IMR-90 (cell line): ENCODE results near the gene AFG3L2. TPM values are rescaled to one million over a fixed set of nuclear protein-coding genes. Genes with fewer than 3 reads are reported as not detected.

ENCODE experiments used
- ATAC-seq: fragments of 200-7000 bp; cut with Tn5 transposase; 2 replicates; pipeline ENCODE4 v1.9.1; 2020; ENCODE audit warnings: low read depth, mild to moderate bottlenecking, moderate library complexity
- BruUV-seq: library from RNA; stranded (reverse); fragments of 400-500 nt; replicated peaks from 2 replicates; lab custom pipeline; 2021; lab: Mats Ljungman, UMichigan
- CTCF ChIA-PET: fragments of 300-600 bp; formaldehyde crosslinking; extraction: SDS; loops from one replicate; lab custom pipeline; 2021; ENCODE audit warnings: antibody characterized with exemption; lab: Yijun Ruan, JAX
- POLR2A ChIA-PET: fragments of 300-600 bp; sonication (Branson Sonifier 250); formaldehyde crosslinking; loops from one replicate; lab custom pipeline; 2022; ENCODE audit warnings: antibody characterized with exemption; ENCODE audit not compliant: unreplicated experiment; lab: Charles Lee
- DNase-seq: peaks from one replicate; pipeline ENCODE4 v3.0.0; 2013
- H2AFZ ChIP-seq: replicated peaks from 2 replicates; pipeline ENCODE3; 2013; ENCODE audit warnings: low read length, mild to moderate bottlenecking; ENCODE audit not compliant: poor library complexity
- H2AK5ac ChIP-seq: 2 replicates; pipeline ENCODE4 v1.6.1; 2013; ENCODE audit warnings: low read depth, low read length, inconsistent platforms
- H2AK9ac ChIP-seq: replicated peaks from 2 replicates; pipeline ENCODE3; 2013; ENCODE audit warnings: mild to moderate bottlenecking, low read depth, low read length, moderate library complexity; ENCODE audit not compliant: poor library complexity
- H2BK120ac ChIP-seq: 2 replicates; pipeline ENCODE4 v1.6.1; 2013; ENCODE audit warnings: low read depth, low read length, inconsistent platforms
- H2BK15ac ChIP-seq: 3 replicates; pipeline ENCODE4 v1.6.1; 2013; ENCODE audit warnings: low read depth, low read length, inconsistent platforms
- H2BK20ac ChIP-seq: 2 replicates; pipeline ENCODE4 v1.6.1; 2013; ENCODE audit warnings: low read depth, mild to moderate bottlenecking, inconsistent platforms, low read length, moderate library complexity
- H2BK5ac ChIP-seq: 2 replicates; pipeline ENCODE4 v1.6.1; 2013; ENCODE audit warnings: mild to moderate bottlenecking, low read depth, low read length, inconsistent platforms; ENCODE audit not compliant: poor library complexity, severe bottlenecking
- H3K14ac ChIP-seq: replicated peaks from 2 replicates; pipeline ENCODE4 v1.6.1; 2013; ENCODE audit warnings: low read depth, low read length, inconsistent platforms
- H3K18ac ChIP-seq: 2 replicates; pipeline ENCODE4 v1.6.1; 2013; ENCODE audit warnings: low read depth, low read length, control low read depth
- H3K23ac ChIP-seq: 2 replicates; pipeline ENCODE4 v1.6.1; 2013; ENCODE audit warnings: low read depth, low read length, inconsistent platforms
- H3K27ac ChIP-seq: 2 replicates; pipeline ENCODE4 v1.5.1; 2013; ENCODE audit warnings: mild to moderate bottlenecking, control low read depth, low read length; ENCODE audit not compliant: insufficient read depth
- H3K27me3 ChIP-seq: 2 replicates; pipeline ENCODE4 v1.6.1; 2013; ENCODE audit warnings: low read length; ENCODE audit not compliant: control insufficient read depth, insufficient read depth
- H3K36me3 ChIP-seq: 2 replicates; pipeline ENCODE4 v1.6.1; 2013; ENCODE audit warnings: low read length, mixed read lengths; ENCODE audit not compliant: control insufficient read depth, insufficient read depth
- H3K4ac ChIP-seq: 2 replicates; pipeline ENCODE4 v1.6.1; 2013; ENCODE audit warnings: low read depth, low read length, inconsistent platforms
- H3K4me1 ChIP-seq: 2 replicates; pipeline ENCODE4 v1.6.1; 2013; ENCODE audit warnings: low read length, mixed read lengths; ENCODE audit not compliant: control insufficient read depth, insufficient read depth
- H3K4me2 ChIP-seq: 2 replicates; pipeline ENCODE4 v1.6.1; 2013; ENCODE audit warnings: low read depth, mild to moderate bottlenecking, control low read depth, low read length, moderate library complexity
- H3K4me3 ChIP-seq: 2 replicates; pipeline ENCODE4 v1.5.1; 2013; ENCODE audit warnings: low read depth, mild to moderate bottlenecking, control low read depth, low read length, moderate library complexity; ENCODE audit not compliant: insufficient read depth
- H3K56ac ChIP-seq: 2 replicates; pipeline ENCODE4 v1.6.1; 2013; ENCODE audit warnings: low read length, inconsistent platforms; ENCODE audit not compliant: insufficient read depth; ENCODE audit errors: extremely low read depth
- H3K79me1 ChIP-seq, 2 experiments: 2 replicates each; pipeline ENCODE4 v1.6.1; 2013; ENCODE audit warnings: low read length in 2 of 2, inconsistent platforms in 1 of 2, low read depth in 1 of 2
- H3K9ac ChIP-seq: 2 replicates; pipeline ENCODE4 v1.6.1; 2013; ENCODE audit warnings: low read depth, low read length, control low read depth
- H3K9me1 ChIP-seq: 2 replicates; pipeline ENCODE4 v1.6.1; 2013; ENCODE audit warnings: low read length, inconsistent platforms; ENCODE audit not compliant: insufficient read depth
- H3K9me3 ChIP-seq: 2 replicates; pipeline ENCODE4 v1.6.1; 2013; ENCODE audit warnings: low read length; ENCODE audit not compliant: control insufficient read depth, insufficient read depth
- H4K20me1 ChIP-seq: 2 replicates; pipeline ENCODE4 v1.6.1; 2013; ENCODE audit warnings: low read length, inconsistent platforms; ENCODE audit not compliant: insufficient read depth
- H4K5ac ChIP-seq: 2 replicates; pipeline ENCODE4 v1.6.1; 2013; ENCODE audit warnings: mild to moderate bottlenecking, low read depth, low read length, control low read depth
- H4K8ac ChIP-seq, 2 experiments: 2 replicates each; pipeline ENCODE4 v1.6.1; 2013; ENCODE audit warnings: low read depth in 2 of 2, low read length in 2 of 2, control low read depth in 1 of 2, inconsistent platforms in 1 of 2
- H4K91ac ChIP-seq: 2 replicates; pipeline ENCODE4 v1.6.1; 2013; ENCODE audit warnings: low read depth, low read length, inconsistent platforms; ENCODE audit not compliant: insufficient read depth
- BHLHE40 ChIP-seq: fragments of 150-350 bp; IDR thresholded peaks from 2 replicates; pipeline ENCODE4 v1.6.1; 2016; ENCODE audit warnings: mild to moderate bottlenecking, low read depth, low read length
- CEBPB ChIP-seq: IDR thresholded peaks from 2 replicates; pipeline ENCODE4 v1.6.1; 2012; ENCODE audit warnings: low read depth, low read length, improper control_type of control experiment
- CHD1 ChIP-seq: IDR thresholded peaks from 2 replicates; pipeline ENCODE4 v1.6.1; 2012; ENCODE audit warnings: low read depth, low read length, improper control_type of control experiment
- ELK1 ChIP-seq: fragments of 150-350 bp; IDR thresholded peaks from 2 replicates; pipeline ENCODE4 v1.6.1; 2016; ENCODE audit warnings: low read depth, mild to moderate bottlenecking, low read length, moderate library complexity, borderline replicate concordance
- FOS ChIP-seq: fragments of 150-350 bp; IDR thresholded peaks from 2 replicates; pipeline ENCODE4 v1.6.1; 2016; ENCODE audit warnings: low read depth, low read length
- MAFK ChIP-seq: IDR thresholded peaks from 2 replicates; pipeline ENCODE4 v1.6.1; 2012; ENCODE audit warnings: low read depth, low read length, improper control_type of control experiment
- MAZ ChIP-seq: IDR thresholded peaks from 2 replicates; pipeline ENCODE4 v1.6.1; 2012; ENCODE audit warnings: low read depth, mild to moderate bottlenecking, low read length, improper control_type of control experiment, moderate library complexity, borderline replicate concordance
- MXI1 ChIP-seq: IDR thresholded peaks from 2 replicates; pipeline ENCODE4 v1.6.1; 2012; ENCODE audit warnings: low read depth, mild to moderate bottlenecking, low read length, moderate library complexity, borderline replicate concordance
- NFE2L2 ChIP-seq: fragments of 150-350 bp; IDR thresholded peaks from 2 replicates; pipeline ENCODE4 v1.6.1; 2016; ENCODE audit warnings: low read depth, mild to moderate bottlenecking, low read length
- POLR2A ChIP-seq: IDR thresholded peaks from 2 replicates; pipeline ENCODE4 v1.6.1; 2012; ENCODE audit warnings: mild to moderate bottlenecking, low read depth, low read length
- RAD21 ChIP-seq: IDR thresholded peaks from 2 replicates; pipeline ENCODE4 v1.6.1; 2012; ENCODE audit warnings: low read length, improper control_type of control experiment
- RCOR1 ChIP-seq: IDR thresholded peaks from 2 replicates; pipeline ENCODE4 v1.6.1; 2012; ENCODE audit warnings: mild to moderate bottlenecking, low read length, improper control_type of control experiment; ENCODE audit not compliant: insufficient replicate concordance
- USF2 ChIP-seq: fragments of 150-350 bp; IDR thresholded peaks from 2 replicates; pipeline ENCODE4 v1.6.1; 2017; ENCODE audit warnings: mild to moderate bottlenecking, antibody characterized with exemption, low read length, low read depth
- WGBS, 2 experiments: methylation state at CpG; one replicate each; pipeline versions ENCODE4 v1.1.5 to v1.1.7; 2013; ENCODE audit warnings: missing lambda C conversion rate in 2 of 2; ENCODE audit not compliant: insufficient read length in 1 of 2; ENCODE audit errors: extremely low coverage in 2 of 2; 5-methylcytosine and 5-hydroxymethylcytosine counted together
- dilution Hi-C: fragments of 300-500 bp; cut with HindIII; formaldehyde crosslinking; loops from one replicate; pipeline ENCODE4 v1.14.3; 2018; ENCODE audit warnings: low sequenced_read_pairs; ENCODE audit not compliant: unreplicated experiment
- in situ Hi-C: fragments of 300-500 bp; cut with MboI; formaldehyde crosslinking; loops from 3 replicates; pipeline ENCODE4 v1.14.3; 2019; ENCODE audit warnings: low sequenced_read_pairs, inconsistent platforms, mixed read lengths
- intact Hi-C: fragments of 100-400 bp; cut with micrococcal nuclease; formaldehyde crosslinking; loops from 2 replicates; pipeline ENCODE4 v1.10.0; 2022
- polyA plus RNA-seq, 3 experiments: library from polyadenylated mRNA; depleted of rRNA; stranded (reverse); fragments of >200 nt; gene quantifications; 2 replicates each; pipeline ENCODE4 v1.2.3, GENCODE V29; 2012; ENCODE audit warnings: low replicate concordance in 1 of 3
- total RNA-seq: library from RNA; depleted of rRNA; stranded (reverse); fragments of >200 nt; gene quantifications from 2 replicates; pipeline ENCODE4 v1.2.3, GENCODE V29; 2012

The AFG3L2 gene
- total and polyA plus RNA-seq, 2 of the 4 experiments (the other 2 are of a cell fraction), result 26.9 to 37.6 TPM

- no peak for ATAC-seq
- H3K23ac ChIP-seq, result no peak overlapping the region
- H3K4ac ChIP-seq, result no peak overlapping the region
- BruUV-seq, result no TSS peak
- in situ Hi-C loops (no loop called here), intact Hi-C loops (no loop called here), dilution Hi-C loops (no loop called here)
- TF ChIP-seq RAD21 (no peak), RCOR1 (no peak), NFE2L2 (no peak), FOS (no peak), CEBPB (no peak), MAZ (no peak), MAFK (no peak), USF2 (no peak), ELK1 (no peak), POLR2A (no peak), CHD1 (no peak), MXI1 (no peak), BHLHE40 (no peak)
- no peak for DNase-seq
- peaks cover 5% of the 10 kb centered on the region; the same call in 1 of the 2 replicates for H3K9me1 ChIP-seq
- no peak overlapping the region for H3K4me3 ChIP-seq
- H4K5ac ChIP-seq, result no peak overlapping the region
- no peak overlapping the region for H2BK5ac ChIP-seq
- H3K9me3 ChIP-seq, result no peaks in the 10 kb centered on the region
- H3K56ac ChIP-seq, result no peak overlapping the region
- H3K14ac ChIP-seq, result no peak overlapping the region
- no peak overlapping the region for H2AK5ac ChIP-seq
- H2AK9ac ChIP-seq, result no peak overlapping the region
- no peak overlapping the region for H3K27ac ChIP-seq
- no peak overlapping the region for H2BK120ac ChIP-seq
- H2BK20ac ChIP-seq, result no peak overlapping the region
- no peaks in the 10 kb centered on the region for H3K27me3 ChIP-seq
- no peak overlapping the region for H2BK15ac ChIP-seq
- H3K36me3 ChIP-seq, result peaks cover 47% of the 10 kb centered on the region
- no peak overlapping the region for H2AFZ ChIP-seq
- H3K4me1 ChIP-seq, result no peaks in the 10 kb centered on the region
- H3K18ac ChIP-seq, result no peak overlapping the region
- peaks cover 3% of the 10 kb centered on the region; the same call in 1 of the 2 replicates for H4K20me1 ChIP-seq
- peaks cover 0 to 7% of the 10 kb centered on the region in 2 experiments; a peak in 1 of 4 replicates for H3K79me1 ChIP-seq
- ChIA-PET CTCF (no interaction called here), POLR2A (no interaction called here)
- H3K4me2 ChIP-seq, result no peak overlapping the region
- WGBS, 2 experiments, result 93% methylated on average over 4 of the region's 13 CpGs; no CpG with 5 or more reads in 1 of the 2 experiments
- H4K91ac ChIP-seq, result no peak overlapping the region
- no peak overlapping the region for H3K9ac ChIP-seq
- H4K8ac ChIP-seq, result no peak overlapping the region
Observed at GRCh38 chr18:12345491-12346239, 31.4 kb downstream of the AFG3L2 start.
